Ovary (tissue), 9 donors: ENCODE data around the gene NCOA3. TPM values are rescaled to one million over a fixed set of nuclear protein-coding genes. Genes with fewer than 3 reads are reported as not detected.

Experiments
- DNase-seq, 5 donors: peaks; one replicate each; pipeline ENCODE4 v3.0.0-alpha.2; 2019 to 2020
- H3K27ac ChIP-seq, 2 donors: fragments of 200-600 bp; one replicate each; pipeline versions ENCODE4 v1.5.1 to v1.8.0; 2019 to 2022
- H3K27me3 ChIP-seq: fragments of 200-600 bp; one replicate; pipeline ENCODE4 v1.8.0; 2022
- H3K36me3 ChIP-seq: fragments of 200-600 bp; sonication (generic); one replicate; pipeline ENCODE4 v1.5.1; 2019
- H3K4me1 ChIP-seq: one replicate; pipeline ENCODE4 v1.8.1; 2013; ENCODE audit warnings: mild to moderate bottlenecking, moderate library complexity; ENCODE audit not compliant: insufficient read depth
- H3K4me3 ChIP-seq: fragments of 200-600 bp; sonication (generic); one replicate; pipeline ENCODE4 v1.5.1; 2017
- H3K9me3 ChIP-seq, 2 donors: fragments of 200-600 bp in 1 of 2; sonication (generic) in 1 of 2; one replicate each; pipeline versions ENCODE4 v1.5.1 to v1.8.1; 2013 to 2019; ENCODE audit warnings: mild to moderate bottlenecking in 1 of 2, moderate library complexity in 1 of 2
- CTCF ChIP-seq, 3 donors: fragments of 450-650 bp in 2 of 3; fragments of 200-600 bp in 1 of 3; IDR thresholded peaks; one replicate each; pipeline versions ENCODE4 v1.5.1 to v1.8.0; 2016 to 2022; ENCODE audit warnings: antibody characterized with exemption in 3 of 3, mild to moderate bottlenecking in 1 of 3
- EP300 ChIP-seq: sonication (generic); formaldehyde crosslinking; IDR thresholded peaks from one replicate; pipeline ENCODE4 v1.6.1; 2017; ENCODE audit warnings: antibody characterized with exemption
- POLR2A ChIP-seq: fragments of 450-650 bp; IDR thresholded peaks from one replicate; pipeline ENCODE4 v1.6.1; 2017; ENCODE audit warnings: antibody characterized with exemption, mild to moderate bottlenecking, moderate library complexity
- WGBS, 3 donors: extraction: QIAGEN DNeasy Blood & Tissue Kit in 1 of 3; methylation state at CpG; one replicate each; pipeline versions ENCODE4 v1.1.5 to v1.1.7; 2013 to 2017; 5-methylcytosine and 5-hydroxymethylcytosine counted together
- intact Hi-C, 4 donors: fragments of 100-400 bp; cut with DNase I; formaldehyde crosslinking; loops; one replicate each; pipeline versions ENCODE4 v1.11.0 to v1.15.1; 2022 to 2023
- polyA plus RNA-seq, 2 donors: library from polyadenylated mRNA; stranded (reverse); fragments of 200-250 nt in 1 of 2; fragments of 350-450 nt in 1 of 2; fragmentation: Illumina TruSeq in 1 of 2; extraction: RNeasy Lipid Tissue Mini Kit (QIAGEN cat#74804) in 1 of 2; gene quantifications; one replicate each; pipeline ENCODE4 v1.2.3, GENCODE V29; 2013 to 2014
- total RNA-seq, 7 donors: library from RNA; depleted of rRNA in 2 of 7; stranded (reverse); fragments of >200 nt in 2 of 7; fragmentation: NEBNext Ultra II Directional in 3 of 7; extraction: Animal tissue kit (Norgen Biotek cat#: 25700) in 3 of 7; gene quantifications; one replicate each; pipeline versions ENCODE4 v1.1.0 to v1.2.4, GENCODE V29; 2016 to 2023
- donor health status: DM: no; HTN: no; CAD: no; lungs with moderate emphysema.
- donor health status: DM: no; HTN: no; CAD: no.
- donor health status: Bipolar disorder and iron deficiency.
- donor health status: DM: yes; HTN: yes; CAD: no.
- donor health status: DM: no; HTN: no; CAD: no.
- donor health status: DM: yes; HTN: yes; CAD: no.

NCOA3 gene
- total and polyA plus RNA-seq, 9 donors: 8.2 to 32.4 (median 25.7) TPM

- intact Hi-C loops: no loop called here
- H3K4me1 ChIP-seq: peaks cover 9% of the 10 kb centered on the region
- H3K9me3 ChIP-seq: no peaks in the 10 kb centered on the region
- H3K27me3 ChIP-seq: no peaks in the 10 kb centered on the region
- no peak for DNase-seq
- TF ChIP-seq CTCF (IDR thresholded peaks at IDR 0.05): no peak
- no peak for TF ChIP-seq EP300
- no peak for TF ChIP-seq POLR2A
- H3K36me3 ChIP-seq: no peaks in the 10 kb centered on the region
- H3K27ac ChIP-seq: no peak overlapping the region
- H3K4me3 ChIP-seq: no peak overlapping the region
Measured at GRCh38 chr20:47655635-47656034, 153.9 kb downstream of the NCOA3 start.

- no peaks in the 10 kb centered on the region for H3K9me3 ChIP-seq
- H3K27ac ChIP-seq: no peak overlapping the region
- DNase-seq: no peak
- intact Hi-C loops: no loop called here
- no peak overlapping the region for H3K4me3 ChIP-seq
- no peaks in the 10 kb centered on the region for H3K27me3 ChIP-seq
- no peaks in the 10 kb centered on the region for H3K36me3 ChIP-seq
- H3K4me1 ChIP-seq: peaks cover 10% of the 10 kb centered on the region
- TF ChIP-seq EP300 (no peak), POLR2A (no peak), CTCF (IDR thresholded peaks at IDR 0.05) (no peak)
- 73 to 79% (median 78%) methylated on average over 2 of the region's 2 CpGs for WGBS, 3 donors
Measured at GRCh38 chr20:47656318-47656717, 154.6 kb downstream of the NCOA3 start.

GRCh38 chr20:47659904-47660601 lies 158.4 kb downstream of the NCOA3 start:
- H3K4me1 ChIP-seq: peaks cover 14% of the 10 kb centered on the region
- WGBS, 3 donors: 47% methylated on average over 7 of the region's 7 CpGs
- H3K9me3 ChIP-seq: no peaks in the 10 kb centered on the region
- H3K27me3 ChIP-seq: no peaks in the 10 kb centered on the region
- H3K27ac ChIP-seq: peak overlapping the region in 1 of 2 donors; percentile 56
- no peak overlapping the region for H3K4me3 ChIP-seq
- no peak for DNase-seq
- TF ChIP-seq EP300 (no peak), POLR2A (no peak), CTCF (IDR thresholded peaks at IDR 0.05) (no peak)
- intact Hi-C loops: loop anchor here (5.0 to 10.0 kb wide), 4 partner anchors 122 to 962 kb away; partner anchors contain the start of gene SULF2 (in 2 of the 4)
- no peaks in the 10 kb centered on the region for H3K36me3 ChIP-seq

- no peak for TF ChIP-seq POLR2A
- no peak for TF ChIP-seq CTCF (IDR thresholded peaks at IDR 0.05)
- no peak for TF ChIP-seq EP300
- no peak overlapping the region for H3K4me3 ChIP-seq
- H3K9me3 ChIP-seq: no peaks in the 10 kb centered on the region
- H3K4me1 ChIP-seq: peaks cover 14% of the 10 kb centered on the region
- 35 to 56% (median 39%) methylated on average over 2 of the region's 2 CpGs for WGBS, 3 donors
- H3K27ac ChIP-seq: peak overlapping the region in 1 of 2 donors; percentile 56
- H3K36me3 ChIP-seq: no peaks in the 10 kb centered on the region
- no peaks in the 10 kb centered on the region for H3K27me3 ChIP-seq
- intact Hi-C loops: loop anchor here (5.0 to 10.0 kb wide), 4 partner anchors 122 to 962 kb away; partner anchors contain the start of gene SULF2 (in 2 of the 4)
- peak in 1 of 5 donors; percentile 32 for DNase-seq
Measured at GRCh38 chr20:47660602-47660905, 158.9 kb downstream of the NCOA3 start.
